ENCODE results near the gene DNAH9. TPM values are rescaled to one million over a fixed set of nuclear protein-coding genes. Genes with fewer than 3 reads are reported as not detected.

The DNAH9 gene
- total RNA-seq, 1 donor, result not detected

DNA sequence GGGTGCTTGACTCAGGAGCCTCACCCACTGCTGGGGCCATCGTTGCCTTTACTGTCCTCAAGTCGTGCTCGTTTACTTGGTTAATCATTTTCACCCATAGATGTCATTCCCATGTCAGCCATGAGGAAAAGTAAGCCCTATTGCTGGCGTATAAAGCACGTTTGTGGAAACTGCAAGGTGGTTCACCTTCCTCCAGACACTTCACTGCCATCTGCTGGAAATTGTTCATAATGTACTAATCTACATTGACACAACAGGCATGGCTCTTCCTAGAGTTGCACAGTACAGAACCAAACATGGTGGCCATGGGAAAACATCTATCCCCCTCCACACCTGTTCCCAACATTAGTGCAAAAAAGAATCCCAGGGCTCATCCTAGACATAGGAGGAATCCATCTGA lies 282.4 kb downstream of the DNAH9 start:
- TF ChIP-seq, protein P1, sequence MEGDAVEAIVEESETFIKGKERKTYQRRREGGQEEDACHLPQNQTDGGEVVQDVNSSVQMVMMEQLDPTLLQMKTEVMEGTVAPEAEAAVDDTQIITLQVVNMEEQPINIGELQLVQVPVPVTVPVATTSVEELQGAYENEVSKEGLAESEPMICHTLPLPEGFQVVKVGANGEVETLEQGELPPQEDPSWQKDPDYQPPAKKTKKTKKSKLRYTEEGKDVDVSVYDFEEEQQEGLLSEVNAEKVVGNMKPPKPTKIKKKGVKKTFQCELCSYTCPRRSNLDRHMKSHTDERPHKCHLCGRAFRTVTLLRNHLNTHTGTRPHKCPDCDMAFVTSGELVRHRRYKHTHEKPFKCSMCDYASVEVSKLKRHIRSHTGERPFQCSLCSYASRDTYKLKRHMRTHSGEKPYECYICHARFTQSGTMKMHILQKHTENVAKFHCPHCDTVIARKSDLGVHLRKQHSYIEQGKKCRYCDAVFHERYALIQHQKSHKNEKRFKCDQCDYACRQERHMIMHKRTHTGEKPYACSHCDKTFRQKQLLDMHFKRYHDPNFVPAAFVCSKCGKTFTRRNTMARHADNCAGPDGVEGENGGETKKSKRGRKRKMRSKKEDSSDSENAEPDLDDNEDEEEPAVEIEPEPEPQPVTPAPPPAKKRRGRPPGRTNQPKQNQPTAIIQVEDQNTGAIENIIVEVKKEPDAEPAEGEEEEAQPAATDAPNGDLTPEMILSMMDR (IDR thresholded peaks at IDR 0.05; ENCODE audit: insufficient read depth, low read depth, low read length), result no peak
- no peak overlapping the region for H3K4me3 ChIP-seq (ENCODE audit: low read depth, low read length)
- DNase-seq (ENCODE audit: low read depth), result no peak

DNA sequence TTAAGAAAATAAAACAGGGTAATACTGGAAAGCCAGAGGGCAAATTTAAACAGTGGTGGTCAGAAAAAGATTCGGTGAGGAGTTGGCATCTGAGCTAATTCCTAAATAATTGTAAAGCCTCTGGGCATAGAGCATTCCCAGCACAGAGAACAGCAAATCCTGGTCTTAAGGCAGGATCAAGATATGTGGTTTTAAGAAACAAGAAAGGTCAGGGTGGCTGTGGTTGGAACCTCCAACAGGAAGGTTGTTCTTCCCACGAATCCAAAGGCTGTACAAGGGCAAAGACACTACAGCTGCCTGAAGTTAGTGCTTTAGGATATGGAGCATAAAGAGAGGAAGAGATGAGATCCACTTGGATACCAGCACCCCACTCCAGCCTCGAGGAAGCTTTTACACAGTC lies 284.4 kb downstream of the DNAH9 start:
- TF ChIP-seq, protein P1 (IDR thresholded peaks at IDR 0.05; ENCODE audit: insufficient read depth, low read depth, low read length), result no peak
- DNase-seq (ENCODE audit: low read depth), result no peak
- no peak overlapping the region for H3K4me3 ChIP-seq (ENCODE audit: low read depth, low read length)

DNA sequence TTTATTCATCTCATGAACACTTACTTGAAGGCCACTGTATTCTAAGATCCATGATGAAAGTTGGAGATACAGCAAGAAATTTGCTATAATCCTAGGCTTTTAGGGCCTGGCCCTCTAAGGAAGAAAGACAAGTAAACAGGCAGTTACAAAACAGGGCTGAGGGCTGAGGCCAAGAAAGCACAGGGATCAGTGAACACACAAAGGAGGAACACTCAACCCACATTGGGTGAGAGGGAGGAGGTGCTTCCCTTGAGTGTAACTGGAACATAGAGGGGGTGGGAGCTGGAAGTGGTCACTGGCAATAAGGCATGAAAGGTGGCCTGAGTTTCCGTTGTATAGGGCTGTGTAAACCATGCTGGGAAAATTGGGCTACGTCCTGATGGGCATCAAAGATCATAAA lies 286.8 kb downstream of the DNAH9 start:
- no peak for DNase-seq (ENCODE audit: low read depth)
- TF ChIP-seq, protein P1 (IDR thresholded peaks at IDR 0.05; ENCODE audit: insufficient read depth, low read depth, low read length), result no peak

DNA sequence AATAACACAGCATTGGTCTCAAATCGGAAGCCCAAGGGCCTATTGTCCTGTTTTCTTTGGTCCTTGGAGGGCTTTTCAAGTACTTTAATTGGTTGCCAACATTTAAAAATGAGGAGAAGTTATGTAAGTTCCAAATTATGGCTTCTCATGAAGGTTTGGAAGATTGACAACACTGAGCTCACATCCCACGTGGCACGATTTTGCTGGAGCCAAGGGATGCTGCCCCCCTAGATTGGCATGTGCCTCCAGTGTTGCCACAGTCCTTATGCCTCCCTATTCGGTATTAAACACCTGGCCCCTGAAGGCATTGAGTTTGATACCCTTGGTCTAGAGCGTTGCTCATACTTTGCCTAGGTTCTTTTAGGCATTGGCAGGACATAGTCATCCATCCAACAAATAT lies 291.0 kb downstream of the DNAH9 start:
- DNase-seq (ENCODE audit: low read depth), result no peak
- TF ChIP-seq, protein P1 (IDR thresholded peaks at IDR 0.05; ENCODE audit: insufficient read depth, low read depth, low read length), result no peak
- no peak overlapping the region for H3K4me3 ChIP-seq (ENCODE audit: low read depth, low read length)

More for the DNA sequence above, 286.8 kb downstream of the DNAH9 start:
- H3K4me3 ChIP-seq (ENCODE audit: low read depth, low read length), result no peak overlapping the region

DNA sequence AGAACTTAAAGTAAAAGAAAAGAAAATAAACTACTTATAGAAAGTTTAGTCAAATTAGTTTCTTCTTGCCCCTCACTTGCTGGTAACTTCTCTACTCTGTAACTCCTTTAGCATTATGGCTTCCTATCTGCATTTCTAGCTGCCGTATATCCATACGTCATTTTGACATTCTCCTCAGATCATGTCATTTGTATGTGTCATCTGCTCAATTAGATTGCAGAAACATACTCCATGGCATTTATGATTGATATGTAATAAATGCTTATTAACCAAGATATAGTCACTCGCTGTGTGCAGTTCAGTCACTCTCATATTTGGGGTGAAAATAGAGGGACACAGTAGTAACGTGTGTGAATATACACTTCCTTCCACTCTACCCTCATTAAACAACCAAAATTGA lies 295.6 kb downstream of the DNAH9 start:
- TF ChIP-seq, protein P1 (IDR thresholded peaks at IDR 0.05; ENCODE audit: insufficient read depth, low read depth, low read length), result no peak
- H3K4me3 ChIP-seq (ENCODE audit: low read depth, low read length), result no peak overlapping the region
- DNase-seq (ENCODE audit: low read depth), result no peak

DNA sequence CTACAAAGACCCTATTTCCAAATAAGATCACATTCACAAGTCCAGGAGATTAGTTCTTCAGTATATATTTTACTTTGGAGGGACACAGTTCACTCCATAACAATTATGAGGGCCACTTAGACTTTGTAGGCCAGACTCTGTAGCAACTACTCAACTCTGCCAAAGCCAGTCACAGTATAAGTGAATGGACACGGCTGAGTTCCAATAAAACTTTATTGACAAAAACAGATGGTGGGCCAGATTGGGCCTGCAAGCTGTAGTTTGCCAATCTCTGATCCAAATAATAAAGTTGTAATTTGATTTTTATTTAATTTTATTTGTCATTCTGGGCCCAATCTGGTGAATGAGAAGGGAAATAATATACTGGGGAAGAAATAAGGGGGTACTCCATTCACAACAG lies 297.9 kb downstream of the DNAH9 start:
- TF ChIP-seq, protein P1 (IDR thresholded peaks at IDR 0.05; ENCODE audit: insufficient read depth, low read depth, low read length), result no peak
- no peak overlapping the region for H3K4me3 ChIP-seq (ENCODE audit: low read depth, low read length)
- no peak for DNase-seq (ENCODE audit: low read depth)

DNA sequence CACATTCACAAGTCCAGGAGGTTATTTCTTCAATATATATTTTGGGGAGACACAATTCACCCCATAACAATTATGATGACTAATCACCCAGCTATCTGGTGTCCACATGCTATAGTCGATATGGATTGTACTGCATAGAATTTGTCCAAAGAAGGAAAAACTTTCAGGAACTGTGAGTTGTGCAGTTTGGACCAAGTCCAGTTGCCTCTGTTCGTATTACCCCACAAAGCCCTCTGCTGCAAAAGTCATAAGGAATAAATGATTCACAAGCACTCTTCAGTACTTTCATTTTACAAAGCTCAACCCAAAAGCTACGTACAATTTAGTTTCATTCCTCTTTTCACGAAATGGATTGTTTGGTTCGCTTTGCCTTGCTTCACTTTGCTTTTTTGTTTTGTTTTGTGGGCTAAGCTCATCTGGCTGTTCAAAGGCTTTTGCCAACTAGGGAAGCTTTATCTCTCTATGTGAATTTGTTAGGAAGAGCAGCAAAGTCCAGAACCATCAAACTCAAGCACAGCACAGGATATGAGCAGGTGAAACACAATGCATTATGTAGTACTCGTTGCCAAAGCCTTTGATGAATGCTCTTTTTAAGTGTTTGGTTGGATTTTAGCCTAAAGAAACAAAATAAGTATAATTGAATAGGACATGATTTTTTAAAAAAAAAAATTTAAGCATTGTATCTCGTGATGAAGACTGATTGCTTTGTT lies 300.4 kb downstream of the DNAH9 start:
- TF ChIP-seq, protein P1 (IDR thresholded peaks at IDR 0.05; ENCODE audit: insufficient read depth, low read depth, low read length), result no peak
- no peak for DNase-seq (ENCODE audit: low read depth)
- H3K4me3 ChIP-seq (ENCODE audit: low read depth, low read length), result no peak overlapping the region

Data from fibroblast of villous mesenchyme (primary cell).